ENCODE measurements around the gene HSPA1A.
A peak's percentile ranks its signal among the peaks of the same experiment; 100 is the strongest.

DNA sequence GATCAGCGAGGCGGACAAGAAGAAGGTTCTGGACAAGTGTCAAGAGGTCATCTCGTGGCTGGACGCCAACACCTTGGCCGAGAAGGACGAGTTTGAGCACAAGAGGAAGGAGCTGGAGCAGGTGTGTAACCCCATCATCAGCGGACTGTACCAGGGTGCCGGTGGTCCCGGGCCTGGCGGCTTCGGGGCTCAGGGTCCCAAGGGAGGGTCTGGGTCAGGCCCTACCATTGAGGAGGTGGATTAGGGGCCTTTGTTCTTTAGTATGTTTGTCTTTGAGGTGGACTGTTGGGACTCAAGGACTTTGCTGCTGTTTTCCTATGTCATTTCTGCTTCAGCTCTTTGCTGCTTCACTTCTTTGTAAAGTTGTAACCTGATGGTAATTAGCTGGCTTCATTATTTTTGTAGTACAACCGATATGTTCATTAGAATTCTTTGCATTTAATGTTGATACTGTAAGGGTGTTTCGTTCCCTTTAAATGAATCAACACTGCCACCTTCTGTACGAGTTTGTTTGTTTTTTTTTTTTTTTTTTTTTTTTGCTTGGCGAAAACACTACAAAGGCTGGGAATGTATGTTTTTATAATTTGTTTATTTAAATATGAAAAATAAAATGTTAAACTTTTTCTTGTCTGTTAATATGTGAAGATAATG, 14.4 kb downstream of the HSPA1A start:
- TF ChIP-seq CTCF (IDR thresholded peaks at IDR 0.05 in 4 of 5, conservative IDR thresholded peaks at IDR 0.05 in 1 of 5) (peak; percentile 35 to 73 (median 43)), POLR2A (IDR thresholded peaks at IDR 0.05) (no peak)

All from gastrocnemius medialis (tissue), 4 donors.